ENCODE data around the gene TRABD2B. TPM values are rescaled to one million over a fixed set of nuclear protein-coding genes. Genes with fewer than 3 reads are reported as not detected.

TRABD2B gene
- total and polyA plus RNA-seq, 2 of the 4 experiments (the other 2 are of a cell fraction): not detected

DNA sequence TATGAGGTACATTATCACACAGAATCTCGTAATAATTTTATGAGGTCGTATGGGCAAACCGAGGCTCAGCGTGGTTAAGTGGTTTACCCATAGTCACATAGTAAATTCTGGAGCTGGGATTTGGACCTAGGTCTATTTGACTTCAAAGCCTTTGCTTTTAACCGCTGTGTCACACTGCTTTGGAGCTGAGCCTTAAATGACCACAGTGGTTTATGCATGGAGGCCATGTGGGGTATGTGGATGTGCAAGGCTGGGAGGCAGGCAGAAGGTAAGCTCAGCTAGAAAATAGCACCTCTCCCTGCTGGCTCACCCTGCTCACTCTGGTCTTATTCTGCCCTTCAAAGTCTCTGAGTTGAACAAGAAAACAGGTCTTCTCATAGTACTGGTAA lies 269.5 kb downstream of the TRABD2B start:
- H2BK120ac ChIP-seq (ENCODE audit: low read depth, low read length): no peak overlapping the region
- H2BK5ac ChIP-seq (ENCODE audit: low read depth, low read length, poor library complexity, severe bottlenecking): no peak overlapping the region
- DNase-seq: no peak
- no peak overlapping the region for H2AK5ac ChIP-seq (ENCODE audit: low read depth, low read length)
- POLR2A ChIA-PET (ENCODE audit: unreplicated experiment): no interaction called here
- CTCF ChIA-PET: interaction anchor here (1.1 to 2.1 kb wide), 3 partner anchors 17 to 295 kb away, joined by 3 to 32 read pairs (median 3); partner anchors contain the start of gene FOXD2
- H4K5ac ChIP-seq (ENCODE audit: low read depth, low read length): no peak overlapping the region
- no peaks in the 10 kb centered on the region for H3K9me3 ChIP-seq (ENCODE audit: control insufficient read depth, insufficient read depth, low read length)
- no peak overlapping the region for H3K56ac ChIP-seq (ENCODE audit: extremely low read depth, insufficient read depth, low read length)
- ATAC-seq (ENCODE audit: low read depth): no peak
- H2BK20ac ChIP-seq (ENCODE audit: low read depth, low read length): no peak overlapping the region
- H3K36me3 ChIP-seq (ENCODE audit: control insufficient read depth, insufficient read depth, low read length): no peaks in the 10 kb centered on the region
- TF ChIP-seq, protein P1, sequence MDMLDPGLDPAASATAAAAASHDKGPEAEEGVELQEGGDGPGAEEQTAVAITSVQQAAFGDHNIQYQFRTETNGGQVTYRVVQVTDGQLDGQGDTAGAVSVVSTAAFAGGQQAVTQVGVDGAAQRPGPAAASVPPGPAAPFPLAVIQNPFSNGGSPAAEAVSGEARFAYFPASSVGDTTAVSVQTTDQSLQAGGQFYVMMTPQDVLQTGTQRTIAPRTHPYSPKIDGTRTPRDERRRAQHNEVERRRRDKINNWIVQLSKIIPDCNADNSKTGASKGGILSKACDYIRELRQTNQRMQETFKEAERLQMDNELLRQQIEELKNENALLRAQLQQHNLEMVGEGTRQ (IDR thresholded peaks at IDR 0.05; ENCODE audit: low read depth, low read length): no peak
- TF ChIP-seq CHD1 (IDR thresholded peaks at IDR 0.05; ENCODE audit: low read depth, low read length): no peak
- TF ChIP-seq CTCF (conservative IDR thresholded peaks at IDR 0.05; ENCODE audit: low read depth, low read length): no peak
- no peak for TF ChIP-seq BHLHE40 (IDR thresholded peaks at IDR 0.05; ENCODE audit: low read depth, low read length)
- TF ChIP-seq FOS (IDR thresholded peaks at IDR 0.05; ENCODE audit: low read depth, low read length): no peak
- no peak for TF ChIP-seq RCOR1 (IDR thresholded peaks at IDR 0.05; ENCODE audit: insufficient replicate concordance, low read length)
- TF ChIP-seq MXI1 (IDR thresholded peaks at IDR 0.05; ENCODE audit: borderline replicate concordance, low read depth, low read length): no peak
- no peak for TF ChIP-seq SMC3 (IDR thresholded peaks at IDR 0.05; ENCODE audit: low read depth, low read length)
- no peak for TF ChIP-seq RFX5 (IDR thresholded peaks at IDR 0.05; ENCODE audit: low read depth, low read length)
- TF ChIP-seq MAFK (IDR thresholded peaks at IDR 0.05; ENCODE audit: low read depth, low read length): no peak
- no peak for TF ChIP-seq MAZ (IDR thresholded peaks at IDR 0.05; ENCODE audit: borderline replicate concordance, low read depth, low read length)
- TF ChIP-seq, protein P2, sequence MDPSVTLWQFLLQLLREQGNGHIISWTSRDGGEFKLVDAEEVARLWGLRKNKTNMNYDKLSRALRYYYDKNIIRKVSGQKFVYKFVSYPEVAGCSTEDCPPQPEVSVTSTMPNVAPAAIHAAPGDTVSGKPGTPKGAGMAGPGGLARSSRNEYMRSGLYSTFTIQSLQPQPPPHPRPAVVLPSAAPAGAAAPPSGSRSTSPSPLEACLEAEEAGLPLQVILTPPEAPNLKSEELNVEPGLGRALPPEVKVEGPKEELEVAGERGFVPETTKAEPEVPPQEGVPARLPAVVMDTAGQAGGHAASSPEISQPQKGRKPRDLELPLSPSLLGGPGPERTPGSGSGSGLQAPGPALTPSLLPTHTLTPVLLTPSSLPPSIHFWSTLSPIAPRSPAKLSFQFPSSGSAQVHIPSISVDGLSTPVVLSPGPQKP (IDR thresholded peaks at IDR 0.05; ENCODE audit: borderline replicate concordance, low read depth, low read length): no peak
- no peak for TF ChIP-seq CEBPB (IDR thresholded peaks at IDR 0.05; ENCODE audit: low read depth, low read length)
- TF ChIP-seq NFE2L2 (IDR thresholded peaks at IDR 0.05; ENCODE audit: low read depth, low read length): no peak
- TF ChIP-seq POLR2A (IDR thresholded peaks at IDR 0.05; ENCODE audit: low read depth, low read length): no peak
- no peak for TF ChIP-seq RAD21 (IDR thresholded peaks at IDR 0.05; ENCODE audit: low read length)
- intact Hi-C loops (cut with micrococcal nuclease): loop anchor here (5.0 kb wide), 1 partner anchor 535 kb away; the partner anchor contains the start of gene PDZK1IP1
- no peak overlapping the region for H2AK9ac ChIP-seq (replicated peaks; ENCODE audit: low read depth, low read length, poor library complexity)
- dilution Hi-C loops (cut with HindIII; ENCODE audit: low sequenced_read_pairs, unreplicated experiment): no loop called here
- no peak overlapping the region for H3K4me2 ChIP-seq (ENCODE audit: low read depth, low read length)
- no peaks in the 10 kb centered on the region for H3K4me1 ChIP-seq (ENCODE audit: control insufficient read depth, insufficient read depth, low read length)
- H3K9ac ChIP-seq (ENCODE audit: low read depth, low read length): no peak overlapping the region
- WGBS, 2 experiments (ENCODE audit: extremely low coverage in 2 of 2, insufficient read length in 1 of 2): no CpG with 5 or more reads among the region's 5 CpGs
- no peak overlapping the region for H4K8ac ChIP-seq (ENCODE audit: low read depth in 2 of 2, low read length in 2 of 2)
- no peaks in the 10 kb centered on the region for H3K9me1 ChIP-seq (ENCODE audit: insufficient read depth, low read length)
- no peak overlapping the region for H3K23ac ChIP-seq (ENCODE audit: low read depth, low read length)
- no peak overlapping the region for H4K91ac ChIP-seq (ENCODE audit: insufficient read depth, low read depth, low read length)
- peaks cover 20% of the 10 kb centered on the region for H3K27me3 ChIP-seq (ENCODE audit: control insufficient read depth, insufficient read depth, low read length)
- H3K4ac ChIP-seq (ENCODE audit: low read depth, low read length): no peak overlapping the region
- no peak overlapping the region for H3K18ac ChIP-seq (ENCODE audit: low read depth, low read length)
- no peak overlapping the region for H3K27ac ChIP-seq (ENCODE audit: insufficient read depth, low read length)
- in situ Hi-C loops (cut with MboI; ENCODE audit: low sequenced_read_pairs): no loop called here
- H4K20me1 ChIP-seq (ENCODE audit: insufficient read depth, low read length): no peaks in the 10 kb centered on the region
- no peak overlapping the region for H3K4me3 ChIP-seq (ENCODE audit: insufficient read depth, low read depth, low read length)
- no peak overlapping the region for H3K14ac ChIP-seq (replicated peaks; ENCODE audit: low read depth, low read length)
- H3K79me1 ChIP-seq (ENCODE audit: low read depth in 1 of 2, low read length in 2 of 2): no peaks in the 10 kb centered on the region
- H2BK15ac ChIP-seq (ENCODE audit: low read depth, low read length): no peak overlapping the region
- no peak overlapping the region for H2AFZ ChIP-seq (replicated peaks; ENCODE audit: low read length, poor library complexity)
- no TSS peak for BruUV-seq (replicated peaks)
